ENCODE data around the gene BLOC1S3. TPM values are rescaled to one million over a fixed set of nuclear protein-coding genes. Genes with fewer than 3 reads are reported as not detected.
"Not testable (repeated sequence)": the region's sequence is repeated elsewhere in the genome, so short reads cannot be mapped to it uniquely, and the experiment has no call there.

Gene BLOC1S3
- total RNA-seq, 2 donors from 2014 or later, result 9.4 to 11.3 TPM

DNA sequence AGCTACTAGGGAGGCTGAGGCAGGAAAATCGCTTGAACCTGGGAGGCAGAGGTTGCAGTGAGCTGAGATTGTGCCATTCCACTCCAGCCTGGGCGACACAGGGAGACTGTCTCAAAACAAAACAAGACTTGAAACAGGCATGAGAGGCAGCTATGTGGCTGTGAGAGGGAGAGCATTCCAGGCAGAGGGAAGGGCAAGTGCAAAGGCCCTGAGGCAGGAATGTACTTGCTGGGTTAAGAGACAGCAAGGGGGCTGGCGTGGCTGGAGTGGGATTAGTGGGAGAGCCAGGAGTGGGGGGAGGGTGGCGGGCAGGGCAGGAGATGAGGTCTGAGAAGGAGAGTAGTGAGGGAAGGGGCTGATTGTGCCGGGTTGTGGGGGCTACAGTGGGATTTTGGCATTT is 45.3 kb downstream of the BLOC1S3 start:
- no peak overlapping the region for H3K27ac ChIP-seq (ENCODE audit: low read depth, low read length)
- Mint-ChIP-seq H3K9me3 (no peaks in the 10 kb centered on the region), H3K36me3 (ENCODE audit: low read depth) (no peaks in the 10 kb centered on the region), H3K27me3 (ENCODE audit: insufficient read depth) (peaks cover 74% of the 10 kb centered on the region), H3K4me1 (no peaks in the 10 kb centered on the region), H3K4me3 (no peak overlapping the region), H3K27ac (no peak overlapping the region)
- H3K4me1 ChIP-seq (ENCODE audit: control insufficient read depth, insufficient read depth, low read length), result no peaks in the 10 kb centered on the region
- H3K36me3 ChIP-seq (ENCODE audit: control insufficient read depth, insufficient read depth, low read length), result no peaks in the 10 kb centered on the region
- H3K4me3 ChIP-seq (ENCODE audit: low read length), result no peak overlapping the region
- H3K9ac ChIP-seq (ENCODE audit: extremely low read depth, low read length, poor library complexity, severe bottlenecking), result no peak overlapping the region
- TF ChIP-seq, protein P1, sequence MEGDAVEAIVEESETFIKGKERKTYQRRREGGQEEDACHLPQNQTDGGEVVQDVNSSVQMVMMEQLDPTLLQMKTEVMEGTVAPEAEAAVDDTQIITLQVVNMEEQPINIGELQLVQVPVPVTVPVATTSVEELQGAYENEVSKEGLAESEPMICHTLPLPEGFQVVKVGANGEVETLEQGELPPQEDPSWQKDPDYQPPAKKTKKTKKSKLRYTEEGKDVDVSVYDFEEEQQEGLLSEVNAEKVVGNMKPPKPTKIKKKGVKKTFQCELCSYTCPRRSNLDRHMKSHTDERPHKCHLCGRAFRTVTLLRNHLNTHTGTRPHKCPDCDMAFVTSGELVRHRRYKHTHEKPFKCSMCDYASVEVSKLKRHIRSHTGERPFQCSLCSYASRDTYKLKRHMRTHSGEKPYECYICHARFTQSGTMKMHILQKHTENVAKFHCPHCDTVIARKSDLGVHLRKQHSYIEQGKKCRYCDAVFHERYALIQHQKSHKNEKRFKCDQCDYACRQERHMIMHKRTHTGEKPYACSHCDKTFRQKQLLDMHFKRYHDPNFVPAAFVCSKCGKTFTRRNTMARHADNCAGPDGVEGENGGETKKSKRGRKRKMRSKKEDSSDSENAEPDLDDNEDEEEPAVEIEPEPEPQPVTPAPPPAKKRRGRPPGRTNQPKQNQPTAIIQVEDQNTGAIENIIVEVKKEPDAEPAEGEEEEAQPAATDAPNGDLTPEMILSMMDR (conservative IDR thresholded peaks at IDR 0.05), result no peak
- no peaks in the 10 kb centered on the region for H3K9me3 ChIP-seq (ENCODE audit: control insufficient read depth, low read length)
- WGBS, 2 experiments (ENCODE audit: insufficient coverage in 1 of 2, insufficient read length in 1 of 2), result 91 to 95% methylated on average over 2 to 5 of the region's 5 CpGs
- DNase-seq, result no peak
- H3K27me3 ChIP-seq (ENCODE audit: control insufficient read depth, insufficient read depth, low read length, poor library complexity, severe bottlenecking), result no peaks in the 10 kb centered on the region

DNA sequence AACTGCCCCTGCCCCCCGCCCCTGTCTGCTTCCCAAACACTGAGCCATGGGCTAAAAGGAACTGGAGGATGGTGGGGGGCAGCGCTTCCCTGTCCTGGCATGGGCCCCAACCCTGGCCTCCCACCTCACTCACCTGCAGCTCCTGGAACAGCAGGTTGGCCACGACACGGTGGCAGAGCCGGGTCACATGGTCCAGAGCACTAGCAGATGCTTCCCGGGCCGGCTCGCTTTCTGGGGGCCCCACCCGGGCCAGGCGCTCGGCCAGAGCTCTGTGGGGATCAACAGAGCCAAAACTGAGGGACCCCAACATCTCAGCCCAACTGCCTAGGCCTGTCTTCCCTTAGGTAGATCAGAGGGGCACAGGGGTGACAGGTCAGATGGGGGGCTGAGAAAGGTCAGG is 46.1 kb downstream of the BLOC1S3 start:
- 87 to 90% methylated on average over 2 to 11 of the region's 11 CpGs for WGBS, 2 experiments (ENCODE audit: insufficient coverage in 1 of 2, insufficient read length in 1 of 2)
- no peak for DNase-seq
- TF ChIP-seq, protein P1 (conservative IDR thresholded peaks at IDR 0.05), result no peak
- H3K27me3 ChIP-seq (ENCODE audit: control insufficient read depth, insufficient read depth, low read length, poor library complexity, severe bottlenecking), result no peaks in the 10 kb centered on the region
- no peaks in the 10 kb centered on the region for H3K4me1 Mint-ChIP-seq
- no peak overlapping the region for H3K9ac ChIP-seq (ENCODE audit: extremely low read depth, low read length, poor library complexity, severe bottlenecking)
- H3K4me3 ChIP-seq (ENCODE audit: low read length), result no peak overlapping the region
- H3K9me3 Mint-ChIP-seq, result no peaks in the 10 kb centered on the region
- no peak overlapping the region for H3K27ac Mint-ChIP-seq
- no peaks in the 10 kb centered on the region for H3K4me1 ChIP-seq (ENCODE audit: control insufficient read depth, insufficient read depth, low read length)
- H3K27me3 Mint-ChIP-seq (ENCODE audit: insufficient read depth), result peaks cover 70% of the 10 kb centered on the region
- no peak overlapping the region for H3K4me3 Mint-ChIP-seq
- H3K27ac ChIP-seq (ENCODE audit: low read depth, low read length), result no peak overlapping the region
- H3K9me3 ChIP-seq (ENCODE audit: control insufficient read depth, low read length), result no peaks in the 10 kb centered on the region
- H3K36me3 ChIP-seq (ENCODE audit: control insufficient read depth, insufficient read depth, low read length), result no peaks in the 10 kb centered on the region
- H3K36me3 Mint-ChIP-seq (ENCODE audit: low read depth), result no peaks in the 10 kb centered on the region

DNA sequence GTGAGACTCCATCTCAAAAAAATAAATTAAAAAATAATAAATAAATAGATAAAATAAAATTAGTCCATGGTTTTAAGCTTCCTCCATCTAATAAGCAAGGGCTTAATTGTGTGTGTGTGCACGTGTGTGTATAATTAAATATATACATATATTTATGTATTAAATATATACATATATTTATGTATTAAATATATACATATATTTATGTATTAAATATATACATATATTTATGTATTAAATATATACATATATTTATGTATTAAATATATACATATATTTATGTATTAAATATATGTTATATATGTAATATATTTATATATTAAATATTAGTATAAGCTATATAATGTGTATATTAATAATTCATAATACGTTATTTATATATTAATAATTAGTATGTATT is 50.5 kb downstream of the BLOC1S3 start:
- not testable (repeated sequence) for H3K4me1 Mint-ChIP-seq
- H3K27me3 Mint-ChIP-seq (ENCODE audit: insufficient read depth), result peaks cover 70% of the 10 kb centered on the region

More for the DNA sequence above, 50.5 kb downstream of the BLOC1S3 start:
- H3K36me3 Mint-ChIP-seq (ENCODE audit: low read depth); H3K4me3 ChIP-seq (ENCODE audit: low read length); H3K4me3 Mint-ChIP-seq; H3K9me3 Mint-ChIP-seq; H3K27me3 ChIP-seq (ENCODE audit: control insufficient read depth, insufficient read depth, low read length, poor library complexity, severe bottlenecking); H3K4me1 ChIP-seq (ENCODE audit: control insufficient read depth, insufficient read depth, low read length); H3K27ac ChIP-seq (ENCODE audit: low read depth, low read length); H3K27ac Mint-ChIP-seq; H3K9ac ChIP-seq (ENCODE audit: extremely low read depth, low read length, poor library complexity, severe bottlenecking); DNase-seq; H3K36me3 ChIP-seq (ENCODE audit: control insufficient read depth, insufficient read depth, low read length); H3K9me3 ChIP-seq (ENCODE audit: control insufficient read depth, low read length): not testable (repeated sequence)
- WGBS, 2 experiments (ENCODE audit: insufficient coverage in 1 of 2, insufficient read length in 1 of 2), result no CpG with 5 or more reads among the region's 2 CpGs

Other genes starting within 250 kb of the BLOC1S3 start
- not detected for gene APOC4, start 236.5 kb upstream of the BLOC1S3 start, total RNA-seq
- gene APOC2, start 232.7 kb upstream of the BLOC1S3 start, total RNA-seq, result under 1 TPM in 1 of 2 donors, not detected in 1; 0.70 TPM
- gene CLPTM1, start 223.4 kb upstream of the BLOC1S3 start, total RNA-seq, result 10 to 100 TPM; 82.7 to 94.4 TPM
- gene RELB, start 177.3 kb upstream of the BLOC1S3 start, total RNA-seq, result 10 to 100 TPM in 1 of 2 donors, 1 to 10 TPM in 1; 9.5 to 14.5 TPM
- gene CLASRP, start 139.7 kb upstream of the BLOC1S3 start, total RNA-seq, result 10 to 100 TPM; 67.1 to 90.3 TPM
- gene ZNF296, start 102.3 kb upstream of the BLOC1S3 start, total RNA-seq, result 1 to 10 TPM; 2.1 to 8.5 TPM
- gene GEMIN7, start 99.5 kb upstream of the BLOC1S3 start, total RNA-seq, result 10 to 100 TPM; 56.3 to 56.6 TPM
- 10 to 100 TPM; 23.6 to 32.5 TPM for gene PPP1R37, start 85.6 kb upstream of the BLOC1S3 start, total RNA-seq
- gene NKPD1, start 17.8 kb upstream of the BLOC1S3 start, total RNA-seq, result under 1 TPM; 0.15 to 0.22 TPM
- gene TRAPPC6A, start 547 bp upstream of the BLOC1S3 start, total RNA-seq, result 10 to 100 TPM; 56.6 to 79.1 TPM
- under 1 TPM in 1 of 2 donors, not detected in 1; 0.11 TPM for gene EXOC3L2, start 66.6 kb downstream of the BLOC1S3 start, total RNA-seq
- gene MARK4, start 72.5 kb downstream of the BLOC1S3 start, total RNA-seq, result 10 to 100 TPM; 74.6 to 90.6 TPM
- 1 to 10 TPM; 2.7 to 3.7 TPM for gene CKM, start 144.1 kb downstream of the BLOC1S3 start, total RNA-seq
- 1 to 10 TPM; 3.6 to 4.8 TPM for gene KLC3, start 162.0 kb downstream of the BLOC1S3 start, total RNA-seq
- 100 to 1,000 TPM in 1 of 2 donors, 10 to 100 TPM in 1; 87.9 to 105 TPM for gene ERCC2, start 191.8 kb downstream of the BLOC1S3 start, total RNA-seq
- 10 to 100 TPM; 17.9 to 26.4 TPM for gene PPP1R13L, start 226.3 kb downstream of the BLOC1S3 start, total RNA-seq
- 10 to 100 TPM; 13.2 to 16.0 TPM for gene POLR1G, start 227.9 kb downstream of the BLOC1S3 start, total RNA-seq
- gene ERCC1, start 245.1 kb downstream of the BLOC1S3 start, total RNA-seq, result 10 to 100 TPM; 53.5 to 63.6 TPM